Endodermal cell (in vitro differentiated cells): ENCODE data around the gene ROBO3. TPM values are rescaled to one million over a fixed set of nuclear protein-coding genes. Genes with fewer than 3 reads are reported as not detected.

Experiments
- DNase-seq: peaks from one replicate; pipeline ENCODE4 v3.0.0-alpha.2; 2017
- H3K27ac ChIP-seq: 2 replicates; pipeline ENCODE4 v1.5.1; 2013; ENCODE audit warnings: mild to moderate bottlenecking, low read depth, low read length, moderate library complexity
- H3K27me3 ChIP-seq: 2 replicates; pipeline ENCODE4 v1.6.1; 2013; ENCODE audit warnings: mild to moderate bottlenecking, low read length, moderate library complexity; ENCODE audit not compliant: insufficient read depth, control insufficient read depth, poor library complexity, severe bottlenecking
- H3K36me3 ChIP-seq: 2 replicates; pipeline ENCODE4 v1.7.0; 2013; ENCODE audit warnings: mild to moderate bottlenecking, low read length, moderate library complexity; ENCODE audit not compliant: control insufficient read depth, insufficient read depth
- H3K4me1 ChIP-seq: one replicate; pipeline ENCODE4 v1.7.0; 2013; ENCODE audit warnings: low read length; ENCODE audit not compliant: control insufficient read depth, insufficient read depth
- H3K4me3 ChIP-seq: 2 replicates; pipeline ENCODE4 v1.5.1; 2013; ENCODE audit warnings: mild to moderate bottlenecking, low read length, moderate library complexity
- H3K9ac ChIP-seq: 2 replicates; pipeline ENCODE4 v1.6.1; 2013; ENCODE audit warnings: mild to moderate bottlenecking, low read length, moderate library complexity; ENCODE audit not compliant: poor library complexity, severe bottlenecking; ENCODE audit errors: extremely low read depth
- H3K9me3 ChIP-seq: 2 replicates; pipeline ENCODE4 v1.6.1; 2013; ENCODE audit warnings: mild to moderate bottlenecking, low read length, moderate library complexity; ENCODE audit not compliant: control insufficient read depth
- H3K27ac Mint-ChIP-seq: 2 replicates; pipeline ENCODE4 v1.8.0; 2020; ENCODE audit warnings: mixed read lengths
- H3K27me3 Mint-ChIP-seq: 2 replicates; pipeline ENCODE4 v1.8.0; 2021; ENCODE audit warnings: mild to moderate bottlenecking, mixed read lengths; ENCODE audit not compliant: insufficient read depth
- H3K36me3 Mint-ChIP-seq: 2 replicates; pipeline ENCODE4 v1.8.0; 2020; ENCODE audit warnings: low read depth, mixed read lengths
- H3K4me1 Mint-ChIP-seq: 2 replicates; pipeline ENCODE4 v1.8.0; 2020; ENCODE audit warnings: mixed read lengths
- H3K4me3 Mint-ChIP-seq: 2 replicates; pipeline ENCODE4 v1.8.0; 2020; ENCODE audit warnings: mild to moderate bottlenecking, moderate library complexity, mixed read lengths
- H3K9me3 Mint-ChIP-seq: 2 replicates; pipeline ENCODE4 v1.8.0; 2020; ENCODE audit warnings: mild to moderate bottlenecking, mixed read lengths
- CTCF ChIP-seq: fragments of 200-600 bp; sonication (generic); conservative IDR thresholded peaks from 2 replicates; pipeline ENCODE4 v1.5.0; 2021; ENCODE audit warnings: antibody characterized with exemption, mild to moderate bottlenecking
- WGBS, 2 experiments: methylation state at CpG; one replicate each; pipeline versions ENCODE4 v1.1.5 to v1.1.7; 2013; ENCODE audit warnings: missing lambda C conversion rate in 2 of 2, mixed read lengths in 1 of 2; ENCODE audit not compliant: insufficient coverage in 1 of 2, insufficient read length in 1 of 2; 5-methylcytosine and 5-hydroxymethylcytosine counted together
- total RNA-seq, 2 donors: library from RNA; stranded (reverse); fragmentation: NEBNext Ultra II Directional in 1 of 2; extraction: Animal tissue kit (Norgen Biotek cat#: 25700) in 1 of 2; gene quantifications; 2 replicates in 1 of 2; 3 replicates in 1 of 2; pipeline ENCODE4 v1.2.1, GENCODE V29; 2021

ROBO3 gene
- total RNA-seq, 2 donors from 2014 or later = 15.3 to 16.2 TPM

- no peaks in the 10 kb centered on the region for H3K9me3 Mint-ChIP-seq
- no peak overlapping the region for H3K9ac ChIP-seq
- no peaks in the 10 kb centered on the region for H3K9me3 ChIP-seq
- H3K27ac ChIP-seq = no peak overlapping the region
- peaks cover 2% of the 10 kb centered on the region for H3K36me3 Mint-ChIP-seq
- H3K27me3 ChIP-seq = peaks cover 10% of the 10 kb centered on the region
- 87% methylated on average over 7 to 11 of the region's 11 CpGs for WGBS, 2 experiments
- H3K27ac Mint-ChIP-seq = no peak overlapping the region
- peaks cover 6% of the 10 kb centered on the region for H3K4me1 Mint-ChIP-seq
- H3K4me3 ChIP-seq = no peak overlapping the region
- H3K4me1 ChIP-seq = no peaks in the 10 kb centered on the region
- peaks cover 31% of the 10 kb centered on the region for H3K27me3 Mint-ChIP-seq
- peak; percentile 47 for DNase-seq
- TF ChIP-seq CTCF = no peak
- H3K36me3 ChIP-seq = no peaks in the 10 kb centered on the region
- no peak overlapping the region for H3K4me3 Mint-ChIP-seq
Observed at GRCh38 chr11:124882339-124883071, 17.3 kb downstream of the ROBO3 start.

GRCh38 chr11:124884340-124884739, 19.1 kb downstream of the ROBO3 start:
- WGBS, 2 experiments = 100% methylated on average over 1 of the region's 1 CpG; no CpG with 5 or more reads in 1 of the 2 experiments
- no peaks in the 10 kb centered on the region for H3K4me1 ChIP-seq
- Mint-ChIP-seq H3K4me1 (no peaks in the 10 kb centered on the region), H3K27me3 (peaks cover 39% of the 10 kb centered on the region), H3K9me3 (no peaks in the 10 kb centered on the region), H3K27ac (no peak overlapping the region), H3K4me3 (no peak overlapping the region), H3K36me3 (peaks cover 1% of the 10 kb centered on the region)
- H3K4me3 ChIP-seq = no peak overlapping the region
- peak; percentile 32 for DNase-seq
- H3K36me3 ChIP-seq = no peaks in the 10 kb centered on the region
- no peak overlapping the region for H3K9ac ChIP-seq
- H3K9me3 ChIP-seq = no peaks in the 10 kb centered on the region
- no peak overlapping the region for H3K27ac ChIP-seq
- H3K27me3 ChIP-seq = peaks cover 22% of the 10 kb centered on the region
- TF ChIP-seq CTCF = no peak

- H3K27ac Mint-ChIP-seq = no peak overlapping the region
- no peaks in the 10 kb centered on the region for H3K9me3 Mint-ChIP-seq
- H3K4me1 ChIP-seq = no peaks in the 10 kb centered on the region
- H3K27me3 ChIP-seq = peaks cover 28% of the 10 kb centered on the region
- H3K4me3 Mint-ChIP-seq = no peak overlapping the region
- no peak for TF ChIP-seq CTCF
- H3K27ac ChIP-seq = no peak overlapping the region
- H3K4me1 Mint-ChIP-seq = no peaks in the 10 kb centered on the region
- 82 to 92% methylated on average over 2 to 5 of the region's 5 CpGs for WGBS, 2 experiments
- no peaks in the 10 kb centered on the region for H3K36me3 ChIP-seq
- no peaks in the 10 kb centered on the region for H3K36me3 Mint-ChIP-seq
- no peak overlapping the region for H3K9ac ChIP-seq
- no peaks in the 10 kb centered on the region for H3K9me3 ChIP-seq
- H3K27me3 Mint-ChIP-seq = peaks cover 44% of the 10 kb centered on the region
- no peak overlapping the region for H3K4me3 ChIP-seq
- DNase-seq = peak; percentile 21
Observed at GRCh38 chr11:124884869-124885479, 19.7 kb downstream of the ROBO3 start.
